WTC11 (cell line): ENCODE measurements around the gene HYAL2. TPM values are rescaled to one million over a fixed set of nuclear protein-coding genes. Genes with fewer than 3 reads are reported as not detected.
A peak's percentile ranks its signal among the peaks of the same experiment; 100 is the strongest.

Source experiments
- ATAC-seq: fragments of 200-7000 bp; cut with Tn5 transposase; 2 replicates; pipeline ENCODE4 v1.10.0; 2021; ENCODE audit warnings: mild to moderate bottlenecking, moderate library complexity
- CTCF ChIA-PET: fragments of 300-600 bp; sonication (Branson Sonifier 250); formaldehyde crosslinking; loops from one replicate; lab custom pipeline; 2021; ENCODE audit warnings: antibody characterized with exemption; lab: Charles Lee
- POLR2A ChIA-PET: fragments of 350-600 bp; sonication (Branson Sonifier 250); formaldehyde crosslinking; loops from one replicate; lab custom pipeline; 2021; ENCODE audit warnings: antibody characterized with exemption; lab: Charles Lee
- DNase-seq: peaks from one replicate; pipeline ENCODE4 v3.0.0; 2021; ENCODE audit warnings: low spot score
- H3K27ac Mint-ChIP-seq: 2 replicates; pipeline ENCODE4 v1.8.0; 2021; ENCODE audit warnings: mixed read lengths
- H3K27me3 Mint-ChIP-seq: 2 replicates; pipeline ENCODE4 v1.8.0; 2021; ENCODE audit warnings: low read depth, mild to moderate bottlenecking, moderate library complexity, mixed read lengths
- H3K36me3 Mint-ChIP-seq: 2 replicates; pipeline ENCODE4 v1.8.0; 2021; ENCODE audit warnings: mixed read lengths
- H3K4me1 Mint-ChIP-seq: 2 replicates; pipeline ENCODE4 v1.8.0; 2022; ENCODE audit warnings: mixed read lengths
- H3K4me3 Mint-ChIP-seq: 2 replicates; pipeline ENCODE4 v1.8.0; 2021; ENCODE audit warnings: mild to moderate bottlenecking, moderate library complexity, mixed read lengths
- H3K9me3 Mint-ChIP-seq: 2 replicates; pipeline ENCODE4 v1.8.0; 2021; ENCODE audit warnings: mixed read lengths
- ESRRA ChIP-seq: sonication (generic); formaldehyde crosslinking; IDR thresholded peaks from 2 replicates; pipeline ENCODE4 v1.8.1; 2022; ENCODE audit warnings: mild to moderate bottlenecking, missing genetic modification reagents, borderline replicate concordance
- ETV6 ChIP-seq: sonication (generic); formaldehyde crosslinking; IDR thresholded peaks from 2 replicates; pipeline ENCODE4 v1.8.1; 2022; ENCODE audit warnings: mild to moderate bottlenecking, missing genetic modification reagents
- FOXJ3 ChIP-seq: sonication (generic); formaldehyde crosslinking; IDR thresholded peaks from 2 replicates; pipeline ENCODE4 v1.9.0; 2021; ENCODE audit warnings: missing genetic modification reagents, mild to moderate bottlenecking, borderline replicate concordance
- FOXP1 ChIP-seq: sonication (generic); formaldehyde crosslinking; IDR thresholded peaks from 2 replicates; pipeline ENCODE4 v1.8.0; 2022; ENCODE audit warnings: missing genetic modification reagents, mild to moderate bottlenecking, moderate library complexity, borderline replicate concordance
- GTF2I ChIP-seq: fragments of 250-450 bp; sonication (Bioruptor Pico); conservative IDR thresholded peaks from 2 replicates; pipeline ENCODE4 v1.4.0; 2021; ENCODE audit warnings: mild to moderate bottlenecking
- NR1H2 ChIP-seq: sonication (generic); formaldehyde crosslinking; IDR thresholded peaks from 2 replicates; pipeline ENCODE4 v1.9.0; 2021; ENCODE audit warnings: mild to moderate bottlenecking, moderate library complexity, missing genetic modification reagents
- SP1 ChIP-seq: sonication (generic); formaldehyde crosslinking; conservative IDR thresholded peaks from 2 replicates; pipeline ENCODE4 v1.8.1; 2022; ENCODE audit warnings: missing genetic modification reagents
- TEAD4 ChIP-seq: sonication (generic); formaldehyde crosslinking; IDR thresholded peaks from 2 replicates; pipeline ENCODE4 v1.8.0; 2022; ENCODE audit warnings: mild to moderate bottlenecking, missing genetic modification reagents
- ZBTB21 ChIP-seq: sonication (generic); formaldehyde crosslinking; IDR thresholded peaks from 2 replicates; pipeline ENCODE4 v1.8.1; 2023; ENCODE audit warnings: mild to moderate bottlenecking, missing genetic modification reagents, borderline replicate concordance
- ZNF671 ChIP-seq: fragments of 250-450 bp; sonication (Bioruptor Pico); IDR thresholded peaks from 2 replicates; pipeline ENCODE4 v1.8.0; 2021; ENCODE audit warnings: mild to moderate bottlenecking
- total RNA-seq: library from RNA; stranded (reverse); gene quantifications from 3 replicates; pipeline ENCODE4 v1.2.3, GENCODE V29; 2021
- TF ChIP-seq, protein P1 (sequence below): sonication (generic); formaldehyde crosslinking; IDR thresholded peaks from 2 replicates; pipeline ENCODE4 v1.8.0; 2023; ENCODE audit warnings: mild to moderate bottlenecking, missing genetic modification reagents
- TF ChIP-seq, protein P2 (sequence below): sonication (generic); formaldehyde crosslinking; IDR thresholded peaks from 2 replicates; pipeline ENCODE4 v1.8.1; 2023; ENCODE audit warnings: mild to moderate bottlenecking, missing genetic modification reagents, moderate library complexity
- TF ChIP-seq, protein P3 (sequence below): sonication (generic); formaldehyde crosslinking; IDR thresholded peaks from 2 replicates; pipeline ENCODE4 v1.8.0; 2022; ENCODE audit warnings: mild to moderate bottlenecking, missing genetic modification reagents
- TF ChIP-seq, protein P4 (sequence below): sonication (generic); formaldehyde crosslinking; IDR thresholded peaks from 2 replicates; pipeline ENCODE4 v1.8.0; 2022; ENCODE audit warnings: mild to moderate bottlenecking, missing genetic modification reagents
- TF ChIP-seq, protein P5 (sequence below): sonication (generic); formaldehyde crosslinking; IDR thresholded peaks from 2 replicates; pipeline ENCODE4 v1.8.1; 2023; ENCODE audit warnings: mild to moderate bottlenecking, missing genetic modification reagents, borderline replicate concordance
- TF ChIP-seq, protein P6 (sequence below): sonication (generic); formaldehyde crosslinking; IDR thresholded peaks from 2 replicates; pipeline ENCODE4 v1.8.0; 2022; ENCODE audit warnings: mild to moderate bottlenecking, missing genetic modification reagents
- TF ChIP-seq, protein P7 (sequence below): fragments of 250-450 bp; sonication (Bioruptor Pico); IDR thresholded peaks from 2 replicates; pipeline ENCODE4 v1.9.0; 2021; ENCODE audit warnings: mild to moderate bottlenecking, borderline replicate concordance

The HYAL2 gene
- total RNA-seq, 1 experiment from 2014 or later: 58.0 TPM

DNA sequence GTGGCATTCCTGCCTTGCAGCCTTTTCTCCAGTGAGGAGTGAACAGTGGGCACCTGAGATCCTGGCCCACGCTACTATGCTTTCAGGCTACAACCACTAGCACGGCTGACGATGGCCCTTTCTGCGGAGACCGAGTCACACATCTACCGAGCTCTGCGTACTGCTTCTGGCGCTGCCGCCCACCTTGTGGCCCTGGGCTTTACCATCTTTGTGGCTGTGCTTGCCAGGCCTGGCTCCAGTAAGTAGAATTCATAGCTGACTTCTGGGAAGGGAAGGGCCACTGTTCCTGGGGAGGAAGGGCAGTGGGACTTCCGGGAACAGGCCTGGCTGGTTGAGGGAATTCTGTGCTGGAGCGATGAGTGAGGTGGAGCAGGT is 28.8 kb upstream of the HYAL2 start:
- CTCF ChIA-PET: interaction anchor here (0.9 to 3.0 kb wide), 7 partner anchors 14 to 260 kb away, joined by 3 to 18 read pairs (median 6); partner anchors contain the start of genes CISH, HYAL2 and TUSC2
- ATAC-seq: no peak
- H3K27me3 Mint-ChIP-seq: peaks cover 5% of the 10 kb centered on the region
- DNase-seq: no peak
- POLR2A ChIA-PET: interaction anchor here (1.5 kb wide), 1 partner anchor 14 kb away, joined by 9 read pairs; no protein-coding TSS in a partner anchor
- peaks cover 14% of the 10 kb centered on the region for H3K4me1 Mint-ChIP-seq
- peaks cover 18% of the 10 kb centered on the region for H3K36me3 Mint-ChIP-seq
- peak overlapping the region; percentile 95 for H3K4me3 Mint-ChIP-seq
- TF ChIP-seq GTF2I (no peak), ESRRA (CRISPR knock-in tag) (no peak)
- TF ChIP-seq, protein P1, sequence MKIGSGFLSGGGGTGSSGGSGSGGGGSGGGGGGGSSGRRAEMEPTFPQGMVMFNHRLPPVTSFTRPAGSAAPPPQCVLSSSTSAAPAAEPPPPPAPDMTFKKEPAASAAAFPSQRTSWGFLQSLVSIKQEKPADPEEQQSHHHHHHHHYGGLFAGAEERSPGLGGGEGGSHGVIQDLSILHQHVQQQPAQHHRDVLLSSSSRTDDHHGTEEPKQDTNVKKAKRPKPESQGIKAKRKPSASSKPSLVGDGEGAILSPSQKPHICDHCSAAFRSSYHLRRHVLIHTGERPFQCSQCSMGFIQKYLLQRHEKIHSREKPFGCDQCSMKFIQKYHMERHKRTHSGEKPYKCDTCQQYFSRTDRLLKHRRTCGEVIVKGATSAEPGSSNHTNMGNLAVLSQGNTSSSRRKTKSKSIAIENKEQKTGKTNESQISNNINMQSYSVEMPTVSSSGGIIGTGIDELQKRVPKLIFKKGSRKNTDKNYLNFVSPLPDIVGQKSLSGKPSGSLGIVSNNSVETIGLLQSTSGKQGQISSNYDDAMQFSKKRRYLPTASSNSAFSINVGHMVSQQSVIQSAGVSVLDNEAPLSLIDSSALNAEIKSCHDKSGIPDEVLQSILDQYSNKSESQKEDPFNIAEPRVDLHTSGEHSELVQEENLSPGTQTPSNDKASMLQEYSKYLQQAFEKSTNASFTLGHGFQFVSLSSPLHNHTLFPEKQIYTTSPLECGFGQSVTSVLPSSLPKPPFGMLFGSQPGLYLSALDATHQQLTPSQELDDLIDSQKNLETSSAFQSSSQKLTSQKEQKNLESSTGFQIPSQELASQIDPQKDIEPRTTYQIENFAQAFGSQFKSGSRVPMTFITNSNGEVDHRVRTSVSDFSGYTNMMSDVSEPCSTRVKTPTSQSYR: no peak
- TF ChIP-seq, protein P2, sequence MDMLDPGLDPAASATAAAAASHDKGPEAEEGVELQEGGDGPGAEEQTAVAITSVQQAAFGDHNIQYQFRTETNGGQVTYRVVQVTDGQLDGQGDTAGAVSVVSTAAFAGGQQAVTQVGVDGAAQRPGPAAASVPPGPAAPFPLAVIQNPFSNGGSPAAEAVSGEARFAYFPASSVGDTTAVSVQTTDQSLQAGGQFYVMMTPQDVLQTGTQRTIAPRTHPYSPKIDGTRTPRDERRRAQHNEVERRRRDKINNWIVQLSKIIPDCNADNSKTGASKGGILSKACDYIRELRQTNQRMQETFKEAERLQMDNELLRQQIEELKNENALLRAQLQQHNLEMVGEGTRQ (CRISPR knock-in tag): no peak
- H3K9me3 Mint-ChIP-seq: no peaks in the 10 kb centered on the region
- H3K27ac Mint-ChIP-seq: peak overlapping the region; percentile 45; the same call in 1 of the 2 replicates

DNA sequence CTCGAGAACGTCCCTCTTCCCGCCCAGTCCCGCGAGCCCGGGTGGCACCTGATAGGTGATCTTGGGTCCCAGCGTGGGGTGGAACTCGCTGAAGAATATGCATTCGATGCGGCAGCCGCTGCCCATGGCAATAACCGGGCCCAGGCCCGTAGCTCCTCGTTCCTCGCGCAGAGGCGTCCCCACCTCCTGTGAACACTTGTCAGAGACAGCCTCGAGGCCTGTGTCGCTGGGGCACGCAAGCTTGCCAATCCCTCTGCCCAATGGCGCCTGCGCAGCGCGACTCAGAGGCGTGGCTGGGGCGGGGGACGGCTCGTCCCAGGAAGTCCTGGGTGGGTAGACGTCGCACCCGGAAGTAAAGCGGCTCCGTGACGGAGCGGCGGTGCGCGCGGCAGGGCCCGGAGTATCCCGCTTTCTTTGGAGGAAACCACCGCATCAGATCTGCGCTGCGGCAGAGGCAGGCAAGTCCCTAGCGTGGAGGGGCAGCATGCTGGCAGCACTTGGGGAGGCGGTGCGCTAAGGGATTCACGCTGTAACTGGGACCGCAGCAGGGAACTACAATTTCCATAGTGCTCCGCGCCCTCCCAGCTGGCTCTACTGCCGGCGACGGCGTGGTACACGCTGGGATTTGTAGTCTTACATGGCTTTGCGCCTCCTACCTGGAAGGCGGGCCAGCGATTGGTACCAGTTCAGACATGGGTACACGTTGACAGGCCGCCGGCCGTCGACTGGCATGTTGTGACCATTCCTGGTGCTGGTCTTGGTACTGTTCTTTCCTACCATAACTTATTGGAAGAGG is 28.2 kb upstream of the HYAL2 start, which contains the start of the genes CYB561D2 and NPRL2:
TSS of gene CYB561D2 (plus strand) at position 336 of the 796 bp plus-strand sequence. CDS start 572 bp downstream, outside the sequence.
TSS of gene NPRL2 (minus strand) at position 249 of the 796 bp plus-strand sequence. CDS start at position 126, 123 bp downstream.
- peaks cover 10% of the 10 kb centered on the region for H3K27me3 Mint-ChIP-seq
- H3K27ac Mint-ChIP-seq: peak within 1 kb of the TSS; percentile 93
- DNase-seq (peak; percentile 90), ATAC-seq (peak; percentile 87)
- peaks cover 18% of the 10 kb centered on the region for H3K4me1 Mint-ChIP-seq
- CTCF ChIA-PET: interaction anchor here (0.7 to 4.2 kb wide), 18 partner anchors 10 to 261 kb away, joined by 3 to 18 read pairs (median 4); partner anchors contain the start of genes C3orf18, CACNA2D2, CISH and HYAL2
- POLR2A ChIA-PET: interaction anchor here (1.2 to 1.5 kb wide), 3 partner anchors 14 to 218 kb away, joined by 3 to 9 read pairs (median 3); partner anchors contain the start of genes HEMK1, HYAL3 and NAA80
- peaks cover 18% of the 10 kb centered on the region for H3K36me3 Mint-ChIP-seq
- no peaks in the 10 kb centered on the region for H3K9me3 Mint-ChIP-seq
- H3K4me3 Mint-ChIP-seq: peak within 1 kb of the TSS; percentile 95
- TF ChIP-seq, protein P3, sequence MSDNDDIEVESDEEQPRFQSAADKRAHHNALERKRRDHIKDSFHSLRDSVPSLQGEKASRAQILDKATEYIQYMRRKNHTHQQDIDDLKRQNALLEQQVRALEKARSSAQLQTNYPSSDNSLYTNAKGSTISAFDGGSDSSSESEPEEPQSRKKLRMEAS: peak; percentile 98
- TF ChIP-seq, protein P4, sequence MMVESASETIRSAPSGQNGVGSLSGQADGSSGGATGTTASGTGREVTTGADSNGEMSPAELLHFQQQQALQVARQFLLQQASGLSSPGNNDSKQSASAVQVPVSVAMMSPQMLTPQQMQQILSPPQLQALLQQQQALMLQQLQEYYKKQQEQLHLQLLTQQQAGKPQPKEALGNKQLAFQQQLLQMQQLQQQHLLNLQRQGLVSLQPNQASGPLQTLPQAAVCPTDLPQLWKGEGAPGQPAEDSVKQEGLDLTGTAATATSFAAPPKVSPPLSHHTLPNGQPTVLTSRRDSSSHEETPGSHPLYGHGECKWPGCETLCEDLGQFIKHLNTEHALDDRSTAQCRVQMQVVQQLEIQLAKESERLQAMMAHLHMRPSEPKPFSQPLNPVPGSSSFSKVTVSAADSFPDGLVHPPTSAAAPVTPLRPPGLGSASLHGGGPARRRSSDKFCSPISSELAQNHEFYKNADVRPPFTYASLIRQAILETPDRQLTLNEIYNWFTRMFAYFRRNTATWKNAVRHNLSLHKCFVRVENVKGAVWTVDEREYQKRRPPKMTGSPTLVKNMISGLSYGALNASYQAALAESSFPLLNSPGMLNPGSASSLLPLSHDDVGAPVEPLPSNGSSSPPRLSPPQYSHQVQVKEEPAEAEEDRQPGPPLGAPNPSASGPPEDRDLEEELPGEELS (CRISPR knock-in tag): peak; percentile 91
- 0 out of 2 replicates have a peak, but pooled peaks have one; percentile 64 for TF ChIP-seq ZBTB21 (CRISPR knock-in tag)
- TF ChIP-seq, protein P5, sequence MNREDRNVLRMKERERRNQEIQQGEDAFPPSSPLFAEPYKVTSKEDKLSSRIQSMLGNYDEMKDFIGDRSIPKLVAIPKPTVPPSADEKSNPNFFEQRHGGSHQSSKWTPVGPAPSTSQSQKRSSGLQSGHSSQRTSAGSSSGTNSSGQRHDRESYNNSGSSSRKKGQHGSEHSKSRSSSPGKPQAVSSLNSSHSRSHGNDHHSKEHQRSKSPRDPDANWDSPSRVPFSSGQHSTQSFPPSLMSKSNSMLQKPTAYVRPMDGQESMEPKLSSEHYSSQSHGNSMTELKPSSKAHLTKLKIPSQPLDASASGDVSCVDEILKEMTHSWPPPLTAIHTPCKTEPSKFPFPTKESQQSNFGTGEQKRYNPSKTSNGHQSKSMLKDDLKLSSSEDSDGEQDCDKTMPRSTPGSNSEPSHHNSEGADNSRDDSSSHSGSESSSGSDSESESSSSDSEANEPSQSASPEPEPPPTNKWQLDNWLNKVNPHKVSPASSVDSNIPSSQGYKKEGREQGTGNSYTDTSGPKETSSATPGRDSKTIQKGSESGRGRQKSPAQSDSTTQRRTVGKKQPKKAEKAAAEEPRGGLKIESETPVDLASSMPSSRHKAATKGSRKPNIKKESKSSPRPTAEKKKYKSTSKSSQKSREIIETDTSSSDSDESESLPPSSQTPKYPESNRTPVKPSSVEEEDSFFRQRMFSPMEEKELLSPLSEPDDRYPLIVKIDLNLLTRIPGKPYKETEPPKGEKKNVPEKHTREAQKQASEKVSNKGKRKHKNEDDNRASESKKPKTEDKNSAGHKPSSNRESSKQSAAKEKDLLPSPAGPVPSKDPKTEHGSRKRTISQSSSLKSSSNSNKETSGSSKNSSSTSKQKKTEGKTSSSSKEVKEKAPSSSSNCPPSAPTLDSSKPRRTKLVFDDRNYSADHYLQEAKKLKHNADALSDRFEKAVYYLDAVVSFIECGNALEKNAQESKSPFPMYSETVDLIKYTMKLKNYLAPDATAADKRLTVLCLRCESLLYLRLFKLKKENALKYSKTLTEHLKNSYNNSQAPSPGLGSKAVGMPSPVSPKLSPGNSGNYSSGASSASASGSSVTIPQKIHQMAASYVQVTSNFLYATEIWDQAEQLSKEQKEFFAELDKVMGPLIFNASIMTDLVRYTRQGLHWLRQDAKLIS (CRISPR knock-in tag): peak; percentile 85
- TF ChIP-seq, protein P6, sequence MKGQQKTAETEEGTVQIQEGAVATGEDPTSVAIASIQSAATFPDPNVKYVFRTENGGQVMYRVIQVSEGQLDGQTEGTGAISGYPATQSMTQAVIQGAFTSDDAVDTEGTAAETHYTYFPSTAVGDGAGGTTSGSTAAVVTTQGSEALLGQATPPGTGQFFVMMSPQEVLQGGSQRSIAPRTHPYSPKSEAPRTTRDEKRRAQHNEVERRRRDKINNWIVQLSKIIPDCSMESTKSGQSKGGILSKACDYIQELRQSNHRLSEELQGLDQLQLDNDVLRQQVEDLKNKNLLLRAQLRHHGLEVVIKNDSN (CRISPR knock-in tag): 0 out of 2 replicates have a peak, but pooled peaks have one; percentile 17
- TF ChIP-seq ZNF671: no peak
- TF ChIP-seq FOXP1: peak; percentile 97; the same call in 1 of the 2 replicates
- TF ChIP-seq ETV6 (CRISPR knock-in tag): peak; percentile 96
- TF ChIP-seq FOXJ3: peak; percentile 73; the same call in 1 of the 2 replicates
- TF ChIP-seq, protein P7, sequence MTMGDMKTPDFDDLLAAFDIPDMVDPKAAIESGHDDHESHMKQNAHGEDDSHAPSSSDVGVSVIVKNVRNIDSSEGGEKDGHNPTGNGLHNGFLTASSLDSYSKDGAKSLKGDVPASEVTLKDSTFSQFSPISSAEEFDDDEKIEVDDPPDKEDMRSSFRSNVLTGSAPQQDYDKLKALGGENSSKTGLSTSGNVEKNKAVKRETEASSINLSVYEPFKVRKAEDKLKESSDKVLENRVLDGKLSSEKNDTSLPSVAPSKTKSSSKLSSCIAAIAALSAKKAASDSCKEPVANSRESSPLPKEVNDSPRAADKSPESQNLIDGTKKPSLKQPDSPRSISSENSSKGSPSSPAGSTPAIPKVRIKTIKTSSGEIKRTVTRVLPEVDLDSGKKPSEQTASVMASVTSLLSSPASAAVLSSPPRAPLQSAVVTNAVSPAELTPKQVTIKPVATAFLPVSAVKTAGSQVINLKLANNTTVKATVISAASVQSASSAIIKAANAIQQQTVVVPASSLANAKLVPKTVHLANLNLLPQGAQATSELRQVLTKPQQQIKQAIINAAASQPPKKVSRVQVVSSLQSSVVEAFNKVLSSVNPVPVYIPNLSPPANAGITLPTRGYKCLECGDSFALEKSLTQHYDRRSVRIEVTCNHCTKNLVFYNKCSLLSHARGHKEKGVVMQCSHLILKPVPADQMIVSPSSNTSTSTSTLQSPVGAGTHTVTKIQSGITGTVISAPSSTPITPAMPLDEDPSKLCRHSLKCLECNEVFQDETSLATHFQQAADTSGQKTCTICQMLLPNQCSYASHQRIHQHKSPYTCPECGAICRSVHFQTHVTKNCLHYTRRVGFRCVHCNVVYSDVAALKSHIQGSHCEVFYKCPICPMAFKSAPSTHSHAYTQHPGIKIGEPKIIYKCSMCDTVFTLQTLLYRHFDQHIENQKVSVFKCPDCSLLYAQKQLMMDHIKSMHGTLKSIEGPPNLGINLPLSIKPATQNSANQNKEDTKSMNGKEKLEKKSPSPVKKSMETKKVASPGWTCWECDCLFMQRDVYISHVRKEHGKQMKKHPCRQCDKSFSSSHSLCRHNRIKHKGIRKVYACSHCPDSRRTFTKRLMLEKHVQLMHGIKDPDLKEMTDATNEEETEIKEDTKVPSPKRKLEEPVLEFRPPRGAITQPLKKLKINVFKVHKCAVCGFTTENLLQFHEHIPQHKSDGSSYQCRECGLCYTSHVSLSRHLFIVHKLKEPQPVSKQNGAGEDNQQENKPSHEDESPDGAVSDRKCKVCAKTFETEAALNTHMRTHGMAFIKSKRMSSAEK (CRISPR knock-in tag): no peak
- TF ChIP-seq SP1: peak; percentile 76
- TF ChIP-seq TEAD4: 0 out of 2 replicates have a peak, but pooled peaks have one; percentile 60
- peak; percentile 80; the same call in 1 of the 2 replicates for TF ChIP-seq NR1H2
